ENCODE data around the gene BANP.

BANP gene

GRCh38 chr16:87918866-87919680 is 32.2 kb upstream of the BANP start:
- H3K9ac ChIP-seq (ENCODE audit: low read length) = no peak overlapping the region
- H3K9me3 ChIP-seq (ENCODE audit: control insufficient read depth, low read length) = no peaks in the 10 kb centered on the region
- H3K36me3 ChIP-seq (ENCODE audit: control insufficient read depth, insufficient read depth, low read length) = no peaks in the 10 kb centered on the region
- no peaks in the 10 kb centered on the region for H3K27me3 ChIP-seq (ENCODE audit: control insufficient read depth, insufficient read depth, low read length)
- H3K4me3 ChIP-seq (ENCODE audit: low read length) = no peak overlapping the region
- no peaks in the 10 kb centered on the region for H3K4me1 ChIP-seq (ENCODE audit: control insufficient read depth, insufficient read depth, low read length)

- H3K4me1 ChIP-seq (ENCODE audit: control insufficient read depth, insufficient read depth, low read length) = no peaks in the 10 kb centered on the region
- H3K36me3 ChIP-seq (ENCODE audit: control insufficient read depth, insufficient read depth, low read length) = no peaks in the 10 kb centered on the region
- no peaks in the 10 kb centered on the region for H3K27me3 ChIP-seq (ENCODE audit: control insufficient read depth, insufficient read depth, low read length)
- H3K4me3 ChIP-seq (ENCODE audit: low read length) = no peak overlapping the region
- no peaks in the 10 kb centered on the region for H3K9me3 ChIP-seq (ENCODE audit: control insufficient read depth, low read length)
- H3K9ac ChIP-seq (ENCODE audit: low read length) = no peak overlapping the region
These were observed 31.6 kb upstream of the BANP start for GRCh38 chr16:87919681-87919994.

GRCh38 chr16:87921236-87921773 is 29.9 kb upstream of the BANP start:
- Histone ChIP-seq H3K4me3 (ENCODE audit: low read length) (no peak overlapping the region), H3K27me3 (ENCODE audit: control insufficient read depth, insufficient read depth, low read length) (no peaks in the 10 kb centered on the region), H3K36me3 (ENCODE audit: control insufficient read depth, insufficient read depth, low read length) (no peaks in the 10 kb centered on the region)

GRCh38 chr16:87922250-87922871 is 28.9 kb upstream of the BANP start:
- no peaks in the 10 kb centered on the region for H3K9me3 ChIP-seq (ENCODE audit: control insufficient read depth, low read length)
- no peaks in the 10 kb centered on the region for H3K27me3 ChIP-seq (ENCODE audit: control insufficient read depth, insufficient read depth, low read length)
- no peaks in the 10 kb centered on the region for H3K4me1 ChIP-seq (ENCODE audit: control insufficient read depth, insufficient read depth, low read length)
- no peak overlapping the region for H3K9ac ChIP-seq (ENCODE audit: low read length)
- H3K4me3 ChIP-seq (ENCODE audit: low read length) = no peak overlapping the region
- no peaks in the 10 kb centered on the region for H3K36me3 ChIP-seq (ENCODE audit: control insufficient read depth, insufficient read depth, low read length)

More at GRCh38 chr16:87921236-87921773, 29.9 kb upstream of the BANP start:
- Histone ChIP-seq H3K4me1 (ENCODE audit: control insufficient read depth, insufficient read depth, low read length) (no peaks in the 10 kb centered on the region), H3K9ac (ENCODE audit: low read length) (no peak overlapping the region), H3K9me3 (ENCODE audit: control insufficient read depth, low read length) (no peaks in the 10 kb centered on the region)

- no peak overlapping the region for H3K4me3 ChIP-seq (ENCODE audit: low read length)
- no peaks in the 10 kb centered on the region for H3K9me3 ChIP-seq (ENCODE audit: control insufficient read depth, low read length)
- H3K27me3 ChIP-seq (ENCODE audit: control insufficient read depth, insufficient read depth, low read length) = no peaks in the 10 kb centered on the region
- no peak overlapping the region for H3K9ac ChIP-seq (ENCODE audit: low read length)
- no peaks in the 10 kb centered on the region for H3K4me1 ChIP-seq (ENCODE audit: control insufficient read depth, insufficient read depth, low read length)
- H3K36me3 ChIP-seq (ENCODE audit: control insufficient read depth, insufficient read depth, low read length) = no peaks in the 10 kb centered on the region
These were observed 27.0 kb upstream of the BANP start for GRCh38 chr16:87924041-87924810.

- H3K27me3 ChIP-seq (ENCODE audit: control insufficient read depth, insufficient read depth, low read length) = no peaks in the 10 kb centered on the region
- H3K9ac ChIP-seq (ENCODE audit: low read length) = no peak overlapping the region
- no peak overlapping the region for H3K4me3 ChIP-seq (ENCODE audit: low read length)
- no peaks in the 10 kb centered on the region for H3K9me3 ChIP-seq (ENCODE audit: control insufficient read depth, low read length)
- H3K4me1 ChIP-seq (ENCODE audit: control insufficient read depth, insufficient read depth, low read length) = no peaks in the 10 kb centered on the region
- no peaks in the 10 kb centered on the region for H3K36me3 ChIP-seq (ENCODE audit: control insufficient read depth, insufficient read depth, low read length)
These were observed 26.2 kb upstream of the BANP start for GRCh38 chr16:87924811-87925670.

GRCh38 chr16:87926246-87927194 is 24.7 kb upstream of the BANP start:
- Histone ChIP-seq H3K4me1 (ENCODE audit: control insufficient read depth, insufficient read depth, low read length) (no peaks in the 10 kb centered on the region), H3K9me3 (ENCODE audit: control insufficient read depth, low read length) (no peaks in the 10 kb centered on the region), H3K9ac (ENCODE audit: low read length) (no peak overlapping the region), H3K27me3 (ENCODE audit: control insufficient read depth, insufficient read depth, low read length) (no peaks in the 10 kb centered on the region), H3K36me3 (ENCODE audit: control insufficient read depth, insufficient read depth, low read length) (no peaks in the 10 kb centered on the region), H3K4me3 (ENCODE audit: low read length) (no peak overlapping the region)

GRCh38 chr16:87927195-87927562 is 24.1 kb upstream of the BANP start:
- H3K4me3 ChIP-seq (ENCODE audit: low read length) = no peak overlapping the region
- H3K9me3 ChIP-seq (ENCODE audit: control insufficient read depth, low read length) = no peaks in the 10 kb centered on the region
- no peaks in the 10 kb centered on the region for H3K36me3 ChIP-seq (ENCODE audit: control insufficient read depth, insufficient read depth, low read length)
- no peaks in the 10 kb centered on the region for H3K27me3 ChIP-seq (ENCODE audit: control insufficient read depth, insufficient read depth, low read length)
- H3K4me1 ChIP-seq (ENCODE audit: control insufficient read depth, insufficient read depth, low read length) = no peaks in the 10 kb centered on the region
- H3K9ac ChIP-seq (ENCODE audit: low read length) = no peak overlapping the region

GRCh38 chr16:87929986-87930385 is 21.2 kb upstream of the BANP start:
- H3K27me3 ChIP-seq (ENCODE audit: control insufficient read depth, insufficient read depth, low read length) = no peaks in the 10 kb centered on the region
- no peaks in the 10 kb centered on the region for H3K4me1 ChIP-seq (ENCODE audit: control insufficient read depth, insufficient read depth, low read length)
- H3K9me3 ChIP-seq (ENCODE audit: control insufficient read depth, low read length) = no peaks in the 10 kb centered on the region
- H3K9ac ChIP-seq (ENCODE audit: low read length) = no peak overlapping the region
- no peak overlapping the region for H3K4me3 ChIP-seq (ENCODE audit: low read length)
- H3K36me3 ChIP-seq (ENCODE audit: control insufficient read depth, insufficient read depth, low read length) = no peaks in the 10 kb centered on the region

- Histone ChIP-seq H3K4me1 (ENCODE audit: control insufficient read depth, insufficient read depth, low read length) (no peaks in the 10 kb centered on the region), H3K27me3 (ENCODE audit: control insufficient read depth, insufficient read depth, low read length) (no peaks in the 10 kb centered on the region), H3K9me3 (ENCODE audit: control insufficient read depth, low read length) (no peaks in the 10 kb centered on the region), H3K4me3 (ENCODE audit: low read length) (no peak overlapping the region), H3K9ac (ENCODE audit: low read length) (no peak overlapping the region), H3K36me3 (ENCODE audit: control insufficient read depth, insufficient read depth, low read length) (no peaks in the 10 kb centered on the region)
These were observed 20.8 kb upstream of the BANP start for GRCh38 chr16:87930456-87930855.

GRCh38 chr16:87931504-87931903 is 19.7 kb upstream of the BANP start:
- Histone ChIP-seq H3K36me3 (ENCODE audit: control insufficient read depth, insufficient read depth, low read length) (no peaks in the 10 kb centered on the region), H3K4me3 (ENCODE audit: low read length) (no peak overlapping the region), H3K9ac (ENCODE audit: low read length) (no peak overlapping the region), H3K4me1 (ENCODE audit: control insufficient read depth, insufficient read depth, low read length) (no peaks in the 10 kb centered on the region), H3K27me3 (ENCODE audit: control insufficient read depth, insufficient read depth, low read length) (no peaks in the 10 kb centered on the region), H3K9me3 (ENCODE audit: control insufficient read depth, low read length) (no peaks in the 10 kb centered on the region)
